Activated CD8-positive, alpha-beta memory T cell treated with anti-CD3 and anti-CD28 coated beads for 36 hours (primary cell): ENCODE data around the gene VIPR2. TPM values are rescaled to one million over a fixed set of nuclear protein-coding genes. Genes with fewer than 3 reads are reported as not detected.
"Not testable (repeated sequence)": the region's sequence is repeated elsewhere in the genome, so short reads cannot be mapped to it uniquely, and the experiment has no call there.

Experiments
- CTCF ChIA-PET: fragments of 350-600 bp; sonication (Branson Sonifier 250); formaldehyde crosslinking; loops from one replicate; lab custom pipeline; 2021; ENCODE audit warnings: antibody characterized with exemption; lab: Charles Lee
- POLR2A ChIA-PET: fragments of 350-600 bp; sonication (Branson Sonifier 250); formaldehyde crosslinking; loops from one replicate; lab custom pipeline; 2021; ENCODE audit warnings: antibody characterized with exemption; lab: Charles Lee
- total RNA-seq, 2 experiments: library from RNA; stranded (reverse); gene quantifications; one replicate each; pipeline ENCODE4 v1.2.3, GENCODE V29; 2021

The VIPR2 gene
- total RNA-seq, 2 experiments from 2014 or later: 0.08 to 0.19 TPM

DNA sequence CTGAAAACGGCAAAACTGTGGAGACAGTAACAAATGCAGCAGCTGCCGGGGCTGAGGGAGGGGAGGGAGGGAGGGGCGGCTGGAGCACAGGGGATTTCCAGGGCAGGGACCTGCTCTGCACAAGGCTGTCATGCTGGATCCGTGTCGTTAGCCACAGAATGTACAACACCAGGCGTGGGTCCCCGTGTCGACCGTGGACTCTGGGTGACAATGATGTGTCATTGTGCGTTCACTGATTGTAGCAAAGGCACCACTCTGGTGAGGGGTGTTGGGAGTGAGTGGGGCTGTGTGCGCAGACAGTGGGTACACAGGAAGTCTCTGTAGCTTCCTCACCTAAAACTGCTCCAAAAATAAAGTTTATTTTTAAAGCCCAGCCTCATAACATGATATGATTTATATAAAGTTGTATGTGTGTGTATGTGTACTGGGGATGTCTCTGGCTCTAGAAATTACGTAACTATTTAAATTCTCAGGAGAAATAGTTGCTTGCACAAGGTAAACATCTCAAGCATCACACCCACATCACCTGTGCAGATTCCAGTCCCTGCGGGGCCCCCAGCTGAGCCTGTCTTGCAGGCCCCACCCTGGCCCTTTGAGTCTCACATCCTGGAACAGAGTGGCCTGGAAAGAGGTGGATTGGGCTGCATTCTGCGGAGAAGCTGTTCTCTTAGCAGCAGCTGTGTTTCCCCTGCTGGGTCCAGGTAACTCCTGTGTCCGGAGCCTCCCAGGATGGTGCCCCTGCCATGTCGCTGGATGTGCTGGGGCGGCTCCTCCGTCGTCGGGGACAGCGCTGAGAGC, 152.6 kb downstream of the VIPR2 start:
- POLR2A ChIA-PET: no interaction called here
- CTCF ChIA-PET: interaction anchor here (1.0 kb wide), 1 partner anchor 15 kb away, joined by 4 read pairs; no protein-coding TSS in a partner anchor

DNA sequence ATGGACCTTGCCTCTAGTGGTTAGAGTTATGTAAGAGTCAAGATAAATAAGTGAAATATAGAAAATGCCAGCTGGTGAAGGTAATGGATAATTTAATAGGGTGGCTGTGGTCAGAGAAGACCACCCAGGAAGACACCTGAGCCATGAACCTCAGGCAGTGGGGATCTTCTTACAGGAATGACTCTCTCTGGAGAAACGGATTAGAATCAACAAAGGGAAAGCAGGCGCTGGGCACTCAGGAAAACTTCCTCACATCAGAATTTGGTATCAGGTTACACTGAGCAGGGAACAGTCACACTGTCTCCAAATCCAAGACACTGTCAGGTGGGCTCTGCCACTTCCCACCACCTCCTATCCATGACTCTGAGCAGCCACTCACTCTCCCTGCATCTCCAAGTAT, 155.7 kb downstream of the VIPR2 start:
- CTCF ChIA-PET: no interaction called here
- POLR2A ChIA-PET: no interaction called here

- ChIA-PET POLR2A (no interaction called here), CTCF (no interaction called here)
These were observed 156.3 kb downstream of the VIPR2 start for GRCh38 chr7:158988302-158988862.

- ChIA-PET CTCF (no interaction called here), POLR2A (no interaction called here)
These were observed 157.0 kb downstream of the VIPR2 start for GRCh38 chr7:158987691-158988090.

DNA sequence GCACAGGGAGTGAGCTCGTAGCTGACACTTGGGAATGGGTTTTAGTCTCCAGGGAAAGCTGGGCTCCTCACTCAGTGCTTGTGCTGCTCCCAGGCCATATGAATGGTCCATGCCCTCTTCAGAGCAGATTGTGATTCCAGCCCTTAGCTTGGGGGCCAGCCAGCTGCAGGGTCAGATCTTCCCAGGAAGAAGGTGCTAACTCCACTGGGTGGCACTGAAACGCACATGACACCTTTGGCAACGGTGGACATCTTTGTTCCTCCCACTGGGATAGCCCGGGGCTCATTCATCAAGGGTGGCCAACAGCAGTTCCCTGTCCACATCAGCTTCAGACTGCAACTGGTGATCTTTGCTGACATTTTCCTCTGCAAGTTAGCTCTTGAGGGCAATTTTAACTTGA, 159.1 kb downstream of the VIPR2 start:
- ChIA-PET POLR2A (no interaction called here), CTCF (no interaction called here)

- POLR2A ChIA-PET: not testable (repeated sequence)
- CTCF ChIA-PET: interaction anchor here (0.6 kb wide), 1 partner anchor 378 kb away, joined by 3 read pairs; no protein-coding TSS in a partner anchor
These were observed 160.7 kb downstream of the VIPR2 start for GRCh38 chr7:158984007-158984406.

- POLR2A ChIA-PET, CTCF ChIA-PET: not testable (repeated sequence)
These were observed 162.6 kb downstream of the VIPR2 start for GRCh38 chr7:158982080-158982479.

GRCh38 chr7:158979635-158980351, 164.9 kb downstream of the VIPR2 start:
- ChIA-PET CTCF (no interaction called here), POLR2A (no interaction called here)

- POLR2A ChIA-PET: no interaction called here
- CTCF ChIA-PET: no interaction called here
These were observed 165.6 kb downstream of the VIPR2 start for GRCh38 chr7:158979023-158979529.
